Naive thymus-derived CD4-positive, alpha-beta T cell (primary cell): ENCODE measurements around the gene ODC1. TPM values are rescaled to one million over a fixed set of nuclear protein-coding genes. Genes with fewer than 3 reads are reported as not detected.

Source experiments
- ATAC-seq: fragments of 150-1000 bp; cut with Tn5 transposase; 2 replicates; pipeline ENCODE4 v1.10.0; 2021; ENCODE audit warnings: mild to moderate bottlenecking, moderate library complexity
- CTCF ChIA-PET: fragments of 350-600 bp; sonication (Branson Sonifier 250); formaldehyde crosslinking; loops from one replicate; lab custom pipeline; 2021; ENCODE audit warnings: antibody characterized with exemption; lab: Charles Lee
- POLR2A ChIA-PET: fragments of 350-600 bp; sonication (Branson Sonifier 250); formaldehyde crosslinking; loops from one replicate; lab custom pipeline; 2021; ENCODE audit warnings: antibody characterized with exemption, inconsistent platforms; lab: Charles Lee
- DNase-seq, 9 donors: peaks; one replicate each; pipeline versions ENCODE4 v3.0.0 to v3.0.0-alpha.2; 2020 to 2022; ENCODE audit warnings: mixed read lengths in 1 of 9
- H3K27ac ChIP-seq: one replicate; pipeline ENCODE4 v1.7.0; 2013; ENCODE audit warnings: mild to moderate bottlenecking, low read depth, low read length, moderate library complexity
- H3K27me3 ChIP-seq, 2 donors: one replicate each; pipeline ENCODE4 v1.7.0; 2013; ENCODE audit warnings: low read length in 2 of 2, mild to moderate bottlenecking in 2 of 2, moderate library complexity in 2 of 2; ENCODE audit not compliant: control insufficient read depth in 2 of 2, insufficient read depth in 2 of 2
- H3K36me3 ChIP-seq, 3 experiments: 1 replicate in 2 of 3; 2 replicates in 1 of 3; pipeline ENCODE4 v1.7.0; 2013; ENCODE audit warnings: low read length in 3 of 3, mild to moderate bottlenecking in 3 of 3, moderate library complexity in 1 of 3; ENCODE audit not compliant: insufficient read depth in 3 of 3, control insufficient read depth in 2 of 3
- H3K4me1 ChIP-seq, 2 donors: one replicate each; pipeline ENCODE4 v1.7.0; 2013; ENCODE audit warnings: low read length in 2 of 2, mild to moderate bottlenecking in 2 of 2, moderate library complexity in 1 of 2; ENCODE audit not compliant: control insufficient read depth in 2 of 2, insufficient read depth in 2 of 2
- H3K4me3 ChIP-seq: 2 replicates; pipeline ENCODE4 v1.7.0; 2013; ENCODE audit warnings: mild to moderate bottlenecking, low read length
- H3K9me3 ChIP-seq, 3 experiments: 1 replicate in 2 of 3; 2 replicates in 1 of 3; pipeline ENCODE4 v1.7.0; 2013; ENCODE audit warnings: low read length in 3 of 3; ENCODE audit not compliant: control insufficient read depth in 2 of 3
- H3K27ac Mint-ChIP-seq, 9 donors: one replicate each; pipeline ENCODE4 v1.8.0; 2020 to 2022; ENCODE audit warnings: mixed read lengths in 9 of 9, mild to moderate bottlenecking in 8 of 9, moderate library complexity in 5 of 9, inconsistent platforms in 2 of 9
- H3K27me3 Mint-ChIP-seq, 5 donors: one replicate each; pipeline ENCODE4 v1.8.0; 2021 to 2022; ENCODE audit warnings: mixed read lengths in 5 of 5, mild to moderate bottlenecking in 1 of 5
- H3K36me3 Mint-ChIP-seq, 5 donors: one replicate each; pipeline ENCODE4 v1.8.0; 2020 to 2022; ENCODE audit warnings: mixed read lengths in 5 of 5, mild to moderate bottlenecking in 3 of 5, inconsistent platforms in 1 of 5
- H3K4me1 Mint-ChIP-seq, 7 donors: one replicate each; pipeline ENCODE4 v1.8.0; 2020 to 2022; ENCODE audit warnings: mixed read lengths in 7 of 7, mild to moderate bottlenecking in 3 of 7, inconsistent platforms in 1 of 7
- H3K4me3 Mint-ChIP-seq, 10 donors: one replicate each; pipeline ENCODE4 v1.8.0; 2020 to 2022; ENCODE audit warnings: mild to moderate bottlenecking in 10 of 10, mixed read lengths in 10 of 10, moderate library complexity in 6 of 10, inconsistent platforms in 2 of 10
- H3K9me3 Mint-ChIP-seq, 11 donors: one replicate each; pipeline ENCODE4 v1.8.0; 2020 to 2022; ENCODE audit warnings: mixed read lengths in 11 of 11, mild to moderate bottlenecking in 4 of 11, inconsistent platforms in 1 of 11, moderate library complexity in 1 of 11
- intact Hi-C, 2 donors: fragments of 100-400 bp; cut with micrococcal nuclease; formaldehyde crosslinking; loops; one replicate each; pipeline ENCODE4 v1.15.1; 2023
- polyA plus RNA-seq, 2 donors: library from polyadenylated mRNA; unstranded; fragments of 300-500 nt; fragmentation: Illumina TruSeq; gene quantifications; one replicate each; pipeline ENCODE4 v1.2.3, GENCODE V29; 2021
- total RNA-seq, 6 experiments: library from RNA in 5 of 6; stranded (reverse) in 5 of 6; gene quantifications; 1 replicate in 5 of 6; 2 replicates in 1 of 6; pipeline ENCODE4 v1.2.3 and lab custom pipeline; 2021 to 2026

ODC1 gene
- total and polyA plus RNA-seq, 7 experiments from 2014 or later, result 32.7 to 88.2 (median 52.4) TPM

GRCh38 chr2:10400568-10400977 is 47.6 kb downstream of the ODC1 start:
- no peaks in the 10 kb centered on the region for H3K27me3 ChIP-seq
- H3K4me1 ChIP-seq, result peaks cover 12 to 28% of the 10 kb centered on the region in 2 donors
- H3K9me3 Mint-ChIP-seq, result peaks cover 0 to 7% (median 0%) of the 10 kb centered on the region in 11 donors
- H3K27ac Mint-ChIP-seq, result peak overlapping the region; percentile 69 to 99 (median 92)
- peaks cover 0 to 2% (median 0%) of the 10 kb centered on the region in 5 donors for H3K27me3 Mint-ChIP-seq
- ATAC-seq (peak; percentile 85), DNase-seq (no peak)
- H3K4me3 Mint-ChIP-seq, result peak overlapping the region in 9 of 10 donors; percentile 17 to 83 (median 59)
- peaks cover 0 to 28% (median 16%) of the 10 kb centered on the region in 5 donors for H3K36me3 Mint-ChIP-seq
- peak overlapping the region; percentile 52 for H3K27ac ChIP-seq
- H3K36me3 ChIP-seq, result peaks cover 0 to 55% (median 0%) of the 10 kb centered on the region in 3 experiments
- H3K4me3 ChIP-seq, result no peak overlapping the region
- H3K9me3 ChIP-seq, result no peaks in the 10 kb centered on the region
- POLR2A ChIA-PET, result no interaction called here
- intact Hi-C loops, result no loop called here
- CTCF ChIA-PET, result interaction anchor here (0.6 kb wide), 1 partner anchor 33 kb away, joined by 3 read pairs; no protein-coding TSS in a partner anchor
- H3K4me1 Mint-ChIP-seq, result peaks cover 22 to 58% (median 54%) of the 10 kb centered on the region in 7 donors

- Mint-ChIP-seq H3K4me1 (peaks cover 22 to 61% (median 59%) of the 10 kb centered on the region in 7 donors), H3K4me3 (peak overlapping the region in 6 of 10 donors; percentile 39 to 83 (median 64)), H3K9me3 (peaks cover 0 to 7% (median 0%) of the 10 kb centered on the region in 11 donors), H3K36me3 (peaks cover 0 to 28% (median 16%) of the 10 kb centered on the region in 5 donors), H3K27me3 (peaks cover 0 to 2% (median 0%) of the 10 kb centered on the region in 5 donors), H3K27ac (peak overlapping the region; percentile 69 to 99 (median 92))
- intact Hi-C loops, result no loop called here
- ATAC-seq, result no peak
- peaks cover 12 to 28% of the 10 kb centered on the region in 2 donors for H3K4me1 ChIP-seq
- ChIA-PET CTCF (no interaction called here), POLR2A (no interaction called here)
- H3K36me3 ChIP-seq, result peaks cover 0 to 49% (median 0%) of the 10 kb centered on the region in 3 experiments
- peak overlapping the region; percentile 52 for H3K27ac ChIP-seq
- no peaks in the 10 kb centered on the region for H3K27me3 ChIP-seq
- no peaks in the 10 kb centered on the region for H3K9me3 ChIP-seq
- DNase-seq, result no peak
- H3K4me3 ChIP-seq, result no peak overlapping the region
Measured at GRCh38 chr2:10400002-10400401, 48.1 kb downstream of the ODC1 start.

GRCh38 chr2:10399358-10399757 is 48.8 kb downstream of the ODC1 start:
- peak overlapping the region in 3 of 10 donors; percentile 41 to 75 (median 58) for H3K4me3 Mint-ChIP-seq
- Histone ChIP-seq H3K9me3 (no peaks in the 10 kb centered on the region), H3K36me3 (peaks cover 0 to 43% (median 0%) of the 10 kb centered on the region in 3 experiments), H3K4me3 (no peak overlapping the region), H3K4me1 (peaks cover 12 to 28% of the 10 kb centered on the region in 2 donors), H3K27ac (peak overlapping the region; percentile 52), H3K27me3 (no peaks in the 10 kb centered on the region)
- peak overlapping the region in 8 of 9 donors; percentile 69 to 97 (median 92) for H3K27ac Mint-ChIP-seq
- H3K36me3 Mint-ChIP-seq, result peaks cover 0 to 28% (median 16%) of the 10 kb centered on the region in 5 donors
- POLR2A ChIA-PET, result no interaction called here
- intact Hi-C loops, result no loop called here
- CTCF ChIA-PET, result interaction anchor here (1.4 kb wide), 1 partner anchor 274 kb away, joined by 3 read pairs; no protein-coding TSS in a partner anchor
- ATAC-seq (no peak), DNase-seq (no peak)
- peaks cover 0 to 7% (median 0%) of the 10 kb centered on the region in 11 donors for H3K9me3 Mint-ChIP-seq
- peaks cover 24 to 67% (median 63%) of the 10 kb centered on the region in 7 donors for H3K4me1 Mint-ChIP-seq
- H3K27me3 Mint-ChIP-seq, result peaks cover 0 to 2% (median 0%) of the 10 kb centered on the region in 5 donors

GRCh38 chr2:10398496-10398895 is 49.6 kb downstream of the ODC1 start:
- Mint-ChIP-seq H3K4me1 (peaks cover 25 to 67% (median 62%) of the 10 kb centered on the region in 7 donors), H3K27ac (peak overlapping the region in 8 of 9 donors; percentile 62 to 89 (median 82)), H3K27me3 (peaks cover 0 to 2% (median 0%) of the 10 kb centered on the region in 5 donors), H3K36me3 (peaks cover 0 to 26% (median 16%) of the 10 kb centered on the region in 5 donors), H3K4me3 (peak overlapping the region in 1 of 10 donors; percentile 34), H3K9me3 (peaks cover 0 to 7% (median 0%) of the 10 kb centered on the region in 11 donors)
- ChIA-PET POLR2A (no interaction called here), CTCF (interaction anchor here (1.4 kb wide), 1 partner anchor 273 kb away, joined by 3 read pairs; no protein-coding TSS in a partner anchor)
- H3K4me1 ChIP-seq, result peaks cover 12 to 28% of the 10 kb centered on the region in 2 donors
- ATAC-seq (no peak), DNase-seq (no peak)
- H3K36me3 ChIP-seq, result peaks cover 0 to 38% (median 0%) of the 10 kb centered on the region in 3 experiments
- intact Hi-C loops, result no loop called here
- peak overlapping the region; percentile 51 for H3K27ac ChIP-seq
- no peaks in the 10 kb centered on the region for H3K9me3 ChIP-seq
- no peak overlapping the region for H3K4me3 ChIP-seq
- H3K27me3 ChIP-seq, result no peaks in the 10 kb centered on the region

- peaks cover 12 to 28% of the 10 kb centered on the region in 2 donors for H3K4me1 ChIP-seq
- peaks cover 0 to 7% (median 0%) of the 10 kb centered on the region in 11 donors for H3K9me3 Mint-ChIP-seq
- H3K36me3 ChIP-seq, result peaks cover 0 to 38% (median 0%) of the 10 kb centered on the region in 3 experiments
- H3K27ac Mint-ChIP-seq, result peak overlapping the region in 8 of 9 donors; percentile 36 to 89 (median 60)
- DNase-seq, result no peak
- no peak overlapping the region for H3K4me3 ChIP-seq
- ChIA-PET CTCF (no interaction called here), POLR2A (no interaction called here)
- peaks cover 25 to 70% (median 61%) of the 10 kb centered on the region in 7 donors for H3K4me1 Mint-ChIP-seq
- peak overlapping the region; percentile 12 for H3K27ac ChIP-seq
- no peaks in the 10 kb centered on the region for H3K27me3 ChIP-seq
- H3K4me3 Mint-ChIP-seq, result no peak overlapping the region
- H3K36me3 Mint-ChIP-seq, result peaks cover 0 to 26% (median 16%) of the 10 kb centered on the region in 5 donors
- intact Hi-C loops, result no loop called here
- H3K9me3 ChIP-seq, result no peaks in the 10 kb centered on the region
- H3K27me3 Mint-ChIP-seq, result peaks cover 0 to 2% (median 0%) of the 10 kb centered on the region in 5 donors
- no peak for ATAC-seq
Measured at GRCh38 chr2:10397878-10398277, 50.2 kb downstream of the ODC1 start.

GRCh38 chr2:10397297-10397875 is 50.7 kb downstream of the ODC1 start:
- H3K27ac ChIP-seq, result peak overlapping the region; percentile 12

More at GRCh38 chr2:10397297-10397875, 50.7 kb downstream of the ODC1 start:
- Histone ChIP-seq H3K4me1 (peaks cover 12 to 23% of the 10 kb centered on the region in 2 donors), H3K4me3 (no peak overlapping the region), H3K27me3 (no peaks in the 10 kb centered on the region), H3K36me3 (peaks cover 0 to 38% (median 0%) of the 10 kb centered on the region in 3 experiments), H3K9me3 (no peaks in the 10 kb centered on the region)
- POLR2A ChIA-PET, result no interaction called here
- ATAC-seq (no peak), DNase-seq (no peak)
- intact Hi-C loops, result no loop called here
- Mint-ChIP-seq H3K27ac (peak overlapping the region in 8 of 9 donors; percentile 36 to 89 (median 60)), H3K36me3 (peaks cover 0 to 26% (median 16%) of the 10 kb centered on the region in 5 donors), H3K9me3 (peaks cover 0 to 7% (median 0%) of the 10 kb centered on the region in 11 donors), H3K27me3 (peaks cover 0 to 2% (median 0%) of the 10 kb centered on the region in 5 donors), H3K4me3 (no peak overlapping the region), H3K4me1 (peaks cover 23 to 69% (median 59%) of the 10 kb centered on the region in 7 donors)
- CTCF ChIA-PET, result no interaction called here
